ENCODE measurements around the gene SIGLEC15.

SIGLEC15 gene

DNA sequence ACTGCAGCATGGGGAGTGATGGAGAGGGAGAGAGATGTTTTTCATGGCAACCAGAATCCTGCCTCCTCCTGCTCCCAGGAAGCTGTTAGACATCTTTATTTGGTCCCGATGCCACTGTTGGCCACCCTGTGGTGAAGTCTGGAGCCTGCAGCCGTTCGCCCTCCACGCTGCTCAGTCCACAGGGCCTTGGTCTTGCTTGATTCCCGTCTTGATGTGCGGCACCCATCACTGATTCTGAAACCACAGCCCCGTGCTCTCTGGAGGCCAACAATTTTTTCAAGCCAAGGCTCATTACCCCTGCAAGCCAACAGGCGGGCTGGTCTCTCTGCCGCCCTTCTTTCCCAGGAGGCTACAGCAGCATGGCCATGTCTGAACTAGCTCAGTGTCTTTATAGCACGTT lies 24.5 kb downstream of the SIGLEC15 start:
- no peak overlapping the region for H3K27ac ChIP-seq (replicated peaks; ENCODE audit: low read length)
- no peak overlapping the region for H3K9ac ChIP-seq (ENCODE audit: low read depth, low read length, poor library complexity)
- no peak overlapping the region for H3K18ac ChIP-seq (ENCODE audit: low read length)
- no peak overlapping the region for H2AFZ ChIP-seq (ENCODE audit: low read length)
- H3K9me3 ChIP-seq (replicated peaks in 1 of 2; ENCODE audit: control insufficient read depth in 2 of 2, insufficient read depth in 1 of 2, low read depth in 1 of 2, low read length in 2 of 2), result no peaks in the 10 kb centered on the region
- no peak overlapping the region for H2BK15ac ChIP-seq (ENCODE audit: low read length)
- no peak overlapping the region for H2AK5ac ChIP-seq (ENCODE audit: low read depth, low read length)
- H3K36me3 ChIP-seq (replicated peaks in 1 of 2; ENCODE audit: control insufficient read depth in 2 of 2, insufficient read depth in 2 of 2, low read length in 2 of 2), result peaks cover 2 to 45% of the 10 kb centered on the region in 2 donors
- H3K4me2 ChIP-seq (ENCODE audit: insufficient read depth, low read length, poor library complexity, severe bottlenecking), result no peak overlapping the region
- WGBS, 2 donors (ENCODE audit: extremely low coverage in 2 of 2, insufficient read length in 2 of 2, insufficient replicate concordance in 1 of 2), result no CpG with 5 or more reads among the region's 10 CpGs
- no peak overlapping the region for H4K91ac ChIP-seq (ENCODE audit: low read depth, low read length, poor library complexity)
- no peak overlapping the region for H2BK12ac ChIP-seq (ENCODE audit: low read length)
- H3K23ac ChIP-seq (ENCODE audit: low read depth, low read length, poor library complexity), result no peak overlapping the region
- no peaks in the 10 kb centered on the region for H3K79me1 ChIP-seq (ENCODE audit: low read depth, low read length)
- no peaks in the 10 kb centered on the region for H3K27me3 ChIP-seq (ENCODE audit: control insufficient read depth in 3 of 3, insufficient read depth in 3 of 3, low read depth in 1 of 3, low read length in 3 of 3)
- H3K4me1 ChIP-seq (ENCODE audit: control insufficient read depth in 2 of 2, insufficient read depth in 1 of 2, low read depth in 1 of 2, low read length in 2 of 2), result peaks cover 0 to 2% of the 10 kb centered on the region in 2 donors
- no peak overlapping the region for H2BK120ac ChIP-seq (ENCODE audit: low read depth, low read length)
- no peak overlapping the region for H4K8ac ChIP-seq (ENCODE audit: low read depth, low read length)
- no peak overlapping the region for H3K4ac ChIP-seq (ENCODE audit: low read length)
- no peak overlapping the region for H3K4me3 ChIP-seq (ENCODE audit: low read length in 2 of 2)
- no peak overlapping the region for H3K14ac ChIP-seq (ENCODE audit: low read length)
- no peak for DNase-seq (ENCODE audit: low spot score)
- H2BK5ac ChIP-seq (ENCODE audit: low read length), result no peak overlapping the region

DNA sequence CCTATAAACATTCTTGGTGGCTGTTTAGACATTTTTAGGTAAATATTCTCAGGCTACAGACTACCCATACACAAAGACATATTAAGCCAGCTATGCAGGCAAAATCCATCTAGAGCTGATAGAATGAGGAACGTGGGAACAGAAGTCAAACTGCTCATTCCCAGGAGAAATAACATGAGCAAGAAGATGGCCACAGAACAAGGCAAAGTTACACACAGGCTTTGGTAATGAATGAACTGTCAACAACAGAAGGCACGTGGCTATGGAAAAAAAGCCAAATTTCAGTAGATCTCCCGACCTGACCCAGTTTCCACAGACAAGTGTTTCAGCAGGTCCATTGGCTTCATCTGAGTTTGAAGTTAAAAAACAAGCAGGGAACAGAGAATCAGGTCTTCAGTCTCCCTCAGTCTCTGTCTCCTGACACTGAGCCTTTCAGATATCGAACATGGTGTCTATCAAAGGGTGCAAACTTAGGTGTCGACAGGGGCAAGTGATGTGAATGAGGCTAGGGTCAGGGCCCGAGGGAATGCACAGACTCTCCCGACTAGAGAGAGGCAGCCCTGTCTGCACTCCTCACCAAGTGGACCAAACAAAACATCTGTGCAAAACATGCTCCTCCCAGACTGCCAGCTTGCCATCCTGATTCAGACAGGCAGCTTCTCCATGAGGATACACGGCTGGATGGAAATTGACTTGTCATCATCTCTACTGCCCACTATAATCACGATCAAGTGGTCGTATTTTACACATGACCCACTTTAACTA lies 25.9 kb downstream of the SIGLEC15 start:
- Histone ChIP-seq H2BK12ac (ENCODE audit: low read length) (no peak overlapping the region), H2BK120ac (ENCODE audit: low read depth, low read length) (no peak overlapping the region), H3K18ac (ENCODE audit: low read length) (no peak overlapping the region), H3K4ac (ENCODE audit: low read length) (no peak overlapping the region), H3K9me3 (replicated peaks in 1 of 2; ENCODE audit: control insufficient read depth in 2 of 2, insufficient read depth in 1 of 2, low read depth in 1 of 2, low read length in 2 of 2) (no peaks in the 10 kb centered on the region), H3K23ac (ENCODE audit: low read depth, low read length, poor library complexity) (peak overlapping the region; percentile 8), H3K27me3 (ENCODE audit: control insufficient read depth in 3 of 3, insufficient read depth in 3 of 3, low read depth in 1 of 3, low read length in 3 of 3) (no peaks in the 10 kb centered on the region), H3K4me2 (ENCODE audit: insufficient read depth, low read length, poor library complexity, severe bottlenecking) (no peak overlapping the region), H2AK5ac (ENCODE audit: low read depth, low read length) (no peak overlapping the region), H3K36me3 (replicated peaks in 1 of 2; ENCODE audit: control insufficient read depth in 2 of 2, insufficient read depth in 2 of 2, low read length in 2 of 2) (peaks cover 6 to 58% of the 10 kb centered on the region in 2 donors), H3K4me1 (ENCODE audit: control insufficient read depth in 2 of 2, insufficient read depth in 1 of 2, low read depth in 1 of 2, low read length in 2 of 2) (peaks cover 0 to 2% of the 10 kb centered on the region in 2 donors), H3K27ac (replicated peaks; ENCODE audit: low read length) (no peak overlapping the region), H2BK15ac (ENCODE audit: low read length) (no peak overlapping the region), H3K79me1 (ENCODE audit: low read depth, low read length) (no peaks in the 10 kb centered on the region), H4K91ac (ENCODE audit: low read depth, low read length, poor library complexity) (no peak overlapping the region), H2BK5ac (ENCODE audit: low read length) (no peak overlapping the region), H3K9ac (ENCODE audit: low read depth, low read length, poor library complexity) (no peak overlapping the region), H3K4me3 (ENCODE audit: low read length in 2 of 2) (no peak overlapping the region), H3K14ac (ENCODE audit: low read length) (no peak overlapping the region), H2AFZ (ENCODE audit: low read length) (no peak overlapping the region), H4K8ac (ENCODE audit: low read depth, low read length) (no peak overlapping the region)
- no CpG with 5 or more reads among the region's 10 CpGs for WGBS, 2 donors (ENCODE audit: extremely low coverage in 2 of 2, insufficient read length in 2 of 2, insufficient replicate concordance in 1 of 2)
- no peak for DNase-seq (ENCODE audit: low spot score)

DNA sequence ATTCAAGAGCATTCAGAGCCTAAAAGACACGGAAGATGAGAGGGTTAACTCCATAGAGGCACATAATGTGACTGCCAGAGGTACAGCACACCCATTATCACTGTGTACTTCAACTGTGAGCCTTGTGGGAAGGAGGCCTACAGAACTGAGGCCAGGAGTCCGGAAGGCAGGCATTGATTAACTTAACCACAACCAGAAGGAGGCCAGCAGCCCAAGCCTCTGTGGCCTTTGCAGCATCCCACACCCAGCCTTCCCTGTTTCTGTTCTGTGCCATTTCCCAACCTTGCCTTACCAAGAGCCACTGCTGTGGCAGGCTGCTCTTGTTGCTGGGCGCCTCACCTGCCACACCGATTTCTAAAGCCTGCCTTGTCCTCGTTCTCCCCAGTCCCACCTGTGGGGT lies 27.2 kb downstream of the SIGLEC15 start:
- no peak overlapping the region for H3K18ac ChIP-seq (ENCODE audit: low read length)
- no peak overlapping the region for H3K9ac ChIP-seq (ENCODE audit: low read depth, low read length, poor library complexity)
- H4K8ac ChIP-seq (ENCODE audit: low read depth, low read length), result no peak overlapping the region
- H2BK15ac ChIP-seq (ENCODE audit: low read length), result no peak overlapping the region
- no peak overlapping the region for H2BK5ac ChIP-seq (ENCODE audit: low read length)
- no peak overlapping the region for H2AK5ac ChIP-seq (ENCODE audit: low read depth, low read length)
- WGBS, 2 donors (ENCODE audit: extremely low coverage in 2 of 2, insufficient read length in 2 of 2, insufficient replicate concordance in 1 of 2), result no CpG with 5 or more reads among the region's 5 CpGs
- no peak overlapping the region for H2AFZ ChIP-seq (ENCODE audit: low read length)
- no peak overlapping the region for H3K27ac ChIP-seq (replicated peaks; ENCODE audit: low read length)
- peaks cover 7 to 69% of the 10 kb centered on the region in 2 donors for H3K36me3 ChIP-seq (replicated peaks in 1 of 2; ENCODE audit: control insufficient read depth in 2 of 2, insufficient read depth in 2 of 2, low read length in 2 of 2)
- H3K4ac ChIP-seq (ENCODE audit: low read length), result no peak overlapping the region
- no peak overlapping the region for H3K4me2 ChIP-seq (ENCODE audit: insufficient read depth, low read length, poor library complexity, severe bottlenecking)
- peaks cover 0 to 2% of the 10 kb centered on the region in 2 donors for H3K4me1 ChIP-seq (ENCODE audit: control insufficient read depth in 2 of 2, insufficient read depth in 1 of 2, low read depth in 1 of 2, low read length in 2 of 2)
- no peak overlapping the region for H3K23ac ChIP-seq (ENCODE audit: low read depth, low read length, poor library complexity)
- no peaks in the 10 kb centered on the region for H3K27me3 ChIP-seq (ENCODE audit: control insufficient read depth in 3 of 3, insufficient read depth in 3 of 3, low read depth in 1 of 3, low read length in 3 of 3)
- no peak overlapping the region for H3K4me3 ChIP-seq (ENCODE audit: low read length in 2 of 2)
- H3K14ac ChIP-seq (ENCODE audit: low read length), result no peak overlapping the region
- H4K91ac ChIP-seq (ENCODE audit: low read depth, low read length, poor library complexity), result no peak overlapping the region
- no peak for DNase-seq (ENCODE audit: low spot score)
- no peak overlapping the region for H2BK120ac ChIP-seq (ENCODE audit: low read depth, low read length)
- no peak overlapping the region for H2BK12ac ChIP-seq (ENCODE audit: low read length)
- no peaks in the 10 kb centered on the region for H3K79me1 ChIP-seq (ENCODE audit: low read depth, low read length)
- H3K9me3 ChIP-seq (replicated peaks in 1 of 2; ENCODE audit: control insufficient read depth in 2 of 2, insufficient read depth in 1 of 2, low read depth in 1 of 2, low read length in 2 of 2), result no peaks in the 10 kb centered on the region

DNA sequence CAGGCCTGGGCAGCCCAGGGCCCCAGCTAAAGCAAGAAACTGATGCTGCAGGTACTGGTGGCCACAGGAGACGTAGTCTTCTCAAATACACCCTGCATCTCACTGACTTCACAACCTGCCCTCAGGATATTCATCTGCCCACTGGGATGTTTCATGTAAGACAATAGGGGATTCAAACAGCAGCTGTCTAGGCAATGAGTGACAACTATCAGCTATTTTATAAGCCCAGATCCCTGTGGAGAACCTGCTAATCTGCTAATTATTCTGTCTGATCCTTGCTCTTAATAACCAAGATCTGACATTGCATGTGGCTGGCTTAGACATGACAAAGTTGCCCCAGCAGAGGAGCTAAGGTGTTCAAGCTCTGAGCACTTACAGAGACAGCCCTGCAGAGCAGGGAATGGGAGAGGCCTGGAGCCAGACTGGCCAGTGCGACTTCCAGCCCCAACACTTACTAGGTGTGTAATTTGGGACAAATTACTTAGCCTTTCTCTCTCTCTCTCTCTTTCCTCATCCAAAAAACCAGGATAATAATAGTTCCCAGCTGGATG lies 28.6 kb downstream of the SIGLEC15 start:
- H3K27ac ChIP-seq (replicated peaks; ENCODE audit: low read length), result no peak overlapping the region
- H4K91ac ChIP-seq (ENCODE audit: low read depth, low read length, poor library complexity), result no peak overlapping the region
- H3K27me3 ChIP-seq (ENCODE audit: control insufficient read depth in 3 of 3, insufficient read depth in 3 of 3, low read depth in 1 of 3, low read length in 3 of 3), result no peaks in the 10 kb centered on the region
- no peak overlapping the region for H2BK12ac ChIP-seq (ENCODE audit: low read length)
- no peak overlapping the region for H3K23ac ChIP-seq (ENCODE audit: low read depth, low read length, poor library complexity)
- no peak overlapping the region for H2BK5ac ChIP-seq (ENCODE audit: low read length)
- H3K4me1 ChIP-seq (ENCODE audit: control insufficient read depth in 2 of 2, insufficient read depth in 1 of 2, low read depth in 1 of 2, low read length in 2 of 2), result peaks cover 0 to 2% of the 10 kb centered on the region in 2 donors
- no peak overlapping the region for H3K4ac ChIP-seq (ENCODE audit: low read length)
- H3K4me2 ChIP-seq (ENCODE audit: insufficient read depth, low read length, poor library complexity, severe bottlenecking), result no peak overlapping the region
- H2BK15ac ChIP-seq (ENCODE audit: low read length), result no peak overlapping the region
- no peak for DNase-seq (ENCODE audit: low spot score)
- H3K36me3 ChIP-seq (replicated peaks in 1 of 2; ENCODE audit: control insufficient read depth in 2 of 2, insufficient read depth in 2 of 2, low read length in 2 of 2), result peaks cover 15 to 84% of the 10 kb centered on the region in 2 donors
- no peak overlapping the region for H4K8ac ChIP-seq (ENCODE audit: low read depth, low read length)
- no peak overlapping the region for H3K9ac ChIP-seq (ENCODE audit: low read depth, low read length, poor library complexity)
- no peak overlapping the region for H3K4me3 ChIP-seq (ENCODE audit: low read length in 2 of 2)
- H2BK120ac ChIP-seq (ENCODE audit: low read depth, low read length), result no peak overlapping the region
- H2AFZ ChIP-seq (ENCODE audit: low read length), result no peak overlapping the region
- no peaks in the 10 kb centered on the region for H3K79me1 ChIP-seq (ENCODE audit: low read depth, low read length)
- H2AK5ac ChIP-seq (ENCODE audit: low read depth, low read length), result no peak overlapping the region
- H3K9me3 ChIP-seq (replicated peaks in 1 of 2; ENCODE audit: control insufficient read depth in 2 of 2, insufficient read depth in 1 of 2, low read depth in 1 of 2, low read length in 2 of 2), result no peaks in the 10 kb centered on the region
- WGBS, 2 donors (ENCODE audit: extremely low coverage in 2 of 2, insufficient read length in 2 of 2, insufficient replicate concordance in 1 of 2), result no CpG with 5 or more reads among the region's 2 CpGs
- no peak overlapping the region for H3K14ac ChIP-seq (ENCODE audit: low read length)
- H3K18ac ChIP-seq (ENCODE audit: low read length), result no peak overlapping the region

Measured in neuronal stem cell (in vitro differentiated cells).